ENCODE data around the gene ADAMTS3.

ADAMTS3 gene

GRCh38 chr4:72394012-72394663 is 174.9 kb downstream of the ADAMTS3 start:
- no peak for DNase-seq

DNA sequence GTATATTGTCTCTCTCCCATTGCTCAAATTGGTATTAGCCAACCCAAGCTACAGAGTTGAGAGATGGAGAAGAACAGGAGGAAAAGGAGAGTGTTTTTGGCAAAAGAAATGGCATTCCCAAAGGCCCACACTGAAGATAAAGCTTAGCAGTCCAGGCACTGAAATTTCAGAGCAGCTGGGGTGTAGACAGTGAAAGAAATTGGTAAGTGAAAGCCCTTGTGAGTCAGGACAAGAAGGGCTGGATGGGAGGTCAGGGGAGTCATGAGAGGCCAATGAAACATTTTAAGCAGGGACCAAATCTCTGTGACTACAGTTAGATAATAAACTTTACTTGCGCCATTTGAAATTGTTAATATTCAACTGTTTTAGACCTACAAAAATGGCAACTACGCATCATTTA is 177.7 kb downstream of the ADAMTS3 start:
- DNase-seq: no peak

DNA sequence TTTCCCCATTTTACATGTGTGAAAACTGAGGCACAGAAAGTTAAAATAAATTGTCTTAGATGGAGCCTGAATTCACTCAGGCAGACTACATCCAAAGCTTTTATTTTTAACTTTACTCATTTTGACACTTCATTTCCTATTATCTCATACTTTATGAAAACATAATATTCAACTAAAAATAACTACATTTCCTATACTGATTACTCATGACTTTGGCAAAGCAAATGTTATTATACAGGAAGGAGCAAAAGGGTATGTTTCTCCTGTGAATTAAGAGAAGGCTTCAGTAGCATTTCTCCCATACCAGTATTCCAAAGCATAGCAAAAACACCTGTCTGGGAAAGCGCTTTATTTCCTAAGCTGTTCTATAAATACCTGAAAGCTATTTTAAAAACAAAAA is 178.6 kb downstream of the ADAMTS3 start:
- DNase-seq: no peak

- DNase-seq: no peak
Observed at GRCh38 chr4:72388521-72388920, 180.5 kb downstream of the ADAMTS3 start.

DNA sequence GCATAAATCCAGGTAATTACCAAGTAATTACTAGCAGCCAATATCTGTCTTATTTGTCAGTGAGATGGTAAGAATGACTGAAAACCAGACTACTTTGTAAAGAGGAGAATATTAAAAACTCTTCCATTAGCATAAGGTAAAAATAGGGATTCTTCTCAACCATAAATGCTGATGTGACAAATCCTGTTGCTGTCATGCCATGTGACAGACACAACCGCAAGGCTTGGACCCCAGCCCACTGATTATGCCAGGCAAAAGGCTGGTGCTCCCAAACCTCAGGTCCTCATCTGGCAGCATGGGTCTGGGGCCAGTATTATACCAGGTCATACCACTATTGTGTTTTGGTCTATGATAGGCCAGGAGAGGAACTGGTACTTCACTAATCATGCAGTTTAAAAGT is 181.1 kb downstream of the ADAMTS3 start:
- no peak for DNase-seq

- DNase-seq: no peak
Observed at GRCh38 chr4:72383439-72383838, 185.6 kb downstream of the ADAMTS3 start.

DNA sequence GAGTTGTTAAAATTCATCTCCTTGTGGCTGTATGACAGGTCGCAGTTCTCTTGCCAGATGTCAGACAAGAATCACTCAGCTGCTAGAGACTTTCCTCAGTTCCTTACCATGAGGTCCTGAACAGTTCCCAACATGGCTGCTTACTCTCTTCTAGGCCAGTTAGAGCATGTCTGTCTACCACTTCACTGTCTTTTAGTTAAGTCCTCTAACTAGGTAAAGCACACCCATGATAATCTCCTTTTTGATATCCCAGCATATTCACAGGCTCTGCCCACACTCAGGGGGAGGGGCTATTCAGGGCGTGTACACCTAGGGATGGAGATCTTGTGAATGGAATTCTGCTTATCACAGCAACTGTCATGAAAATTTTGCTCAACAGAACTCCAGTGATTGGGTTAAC is 190.1 kb downstream of the ADAMTS3 start:
- peak; percentile 6 for DNase-seq

DNA sequence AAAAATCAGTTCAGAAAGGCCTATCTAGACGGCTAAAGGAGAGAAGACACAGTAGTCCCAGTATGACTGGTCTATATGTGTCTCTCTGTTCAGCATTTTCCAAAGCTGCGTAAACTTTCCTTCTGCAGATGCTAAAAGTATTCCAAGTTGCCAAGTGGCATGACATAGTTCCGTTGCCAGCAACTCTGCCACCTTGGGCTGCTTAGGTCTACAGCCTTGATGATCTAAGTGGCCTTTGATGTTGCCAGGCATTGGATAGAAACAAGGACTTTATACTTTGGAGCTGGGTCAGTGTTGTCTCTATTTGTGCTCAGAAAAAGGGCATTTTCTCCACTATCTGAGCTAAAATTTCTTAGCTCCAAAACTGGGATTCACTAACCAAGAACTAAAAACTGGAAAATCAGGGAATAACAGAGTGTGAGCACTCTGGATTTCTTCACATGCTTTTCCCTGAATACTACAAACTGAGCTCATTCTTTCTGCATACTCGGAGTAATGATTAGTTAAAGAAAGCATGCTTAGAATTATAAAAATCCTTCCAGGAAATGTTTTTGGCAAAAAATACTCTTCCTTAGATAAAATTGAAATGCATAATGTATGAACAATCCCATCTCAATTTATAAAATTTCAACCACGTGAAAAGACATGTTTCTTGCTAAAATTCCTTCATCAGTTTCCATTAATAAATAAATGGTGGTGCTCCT is 191.4 kb downstream of the ADAMTS3 start:
- no peak for DNase-seq

GRCh38 chr4:72376901-72377300 is 192.1 kb downstream of the ADAMTS3 start:
- no peak for DNase-seq

- no peak for DNase-seq
Observed at GRCh38 chr4:72375073-72375736, 193.8 kb downstream of the ADAMTS3 start.

- no peak for DNase-seq
Observed at GRCh38 chr4:72374159-72374558, 194.9 kb downstream of the ADAMTS3 start.

DNA sequence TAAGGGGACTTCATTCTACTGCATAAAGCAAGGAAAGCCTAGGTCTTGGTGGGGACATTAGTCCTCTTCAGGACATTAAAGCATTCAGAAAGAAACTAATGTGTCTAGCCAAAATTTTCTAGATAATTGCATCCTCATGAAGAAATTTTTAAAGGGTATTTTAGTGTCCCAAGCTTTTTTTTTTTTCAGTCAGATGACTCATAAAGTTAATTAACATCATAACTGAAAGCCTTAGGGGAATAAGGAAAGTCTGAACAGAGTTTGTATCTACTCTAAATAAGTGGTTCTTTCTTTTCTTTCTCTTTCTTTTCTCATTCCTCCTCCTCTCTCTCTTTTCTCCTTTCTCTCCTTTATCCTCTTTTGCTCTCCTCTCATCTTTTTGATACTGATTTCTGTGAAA is 202.4 kb downstream of the ADAMTS3 start:
- DNase-seq: no peak

GRCh38 chr4:72365981-72366380 is 203.0 kb downstream of the ADAMTS3 start:
- DNase-seq: no peak

DNA sequence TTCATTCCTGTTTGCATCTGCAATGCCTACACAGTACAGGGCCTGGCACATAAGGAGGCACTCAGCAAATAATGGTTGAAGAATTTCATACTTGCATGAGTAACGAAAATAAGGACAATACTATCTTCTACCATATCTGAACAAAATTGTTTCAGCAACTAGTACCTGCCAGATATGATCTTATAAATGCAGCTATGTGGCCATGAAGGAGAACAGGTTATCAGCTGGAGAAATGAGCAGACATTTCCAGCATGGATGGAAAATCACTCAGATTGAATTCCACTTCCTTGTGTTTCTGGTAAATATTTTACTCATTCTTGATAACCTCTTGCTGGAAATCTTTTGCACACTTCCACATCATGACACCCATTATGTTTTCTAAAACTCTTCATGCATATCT is 204.0 kb downstream of the ADAMTS3 start:
- DNase-seq: no peak

DNA sequence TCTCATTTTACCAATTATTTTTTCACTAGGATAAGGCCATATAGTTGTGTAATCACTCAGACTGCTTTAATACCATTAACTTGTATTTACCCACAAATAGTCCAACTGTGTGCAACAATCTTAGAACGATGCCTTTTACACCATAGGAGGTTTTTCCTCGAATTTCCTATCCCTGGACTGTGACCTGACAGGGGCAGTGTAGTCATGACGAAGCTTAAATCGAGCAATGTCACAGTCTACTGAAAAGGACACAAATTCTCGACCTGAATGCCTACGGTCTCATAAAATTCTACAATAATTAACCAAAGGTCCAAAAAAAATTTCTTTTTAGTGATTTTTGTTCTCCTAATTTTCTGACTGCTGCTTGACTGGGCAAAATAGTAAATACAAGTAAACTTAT is 208.9 kb downstream of the ADAMTS3 start:
- DNase-seq: no peak

DNA sequence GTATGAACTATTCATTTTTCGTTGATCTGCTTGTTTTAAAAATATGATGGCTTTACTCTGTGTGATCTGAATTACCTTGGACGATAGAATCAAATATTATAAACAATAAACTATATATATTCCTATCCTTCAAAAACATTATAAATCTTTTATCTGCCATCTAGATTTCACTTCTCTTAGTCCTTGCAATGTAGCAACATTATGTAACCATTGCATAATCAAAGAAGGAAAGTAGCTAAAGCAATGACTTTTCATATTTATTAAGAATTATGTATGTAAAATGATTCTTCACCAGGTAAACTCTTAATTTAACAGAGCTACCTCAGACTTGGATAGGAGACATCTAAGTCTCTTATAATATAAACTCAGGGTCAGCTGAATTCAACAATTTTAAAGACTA is 210.5 kb downstream of the ADAMTS3 start:
- DNase-seq: no peak

DNA sequence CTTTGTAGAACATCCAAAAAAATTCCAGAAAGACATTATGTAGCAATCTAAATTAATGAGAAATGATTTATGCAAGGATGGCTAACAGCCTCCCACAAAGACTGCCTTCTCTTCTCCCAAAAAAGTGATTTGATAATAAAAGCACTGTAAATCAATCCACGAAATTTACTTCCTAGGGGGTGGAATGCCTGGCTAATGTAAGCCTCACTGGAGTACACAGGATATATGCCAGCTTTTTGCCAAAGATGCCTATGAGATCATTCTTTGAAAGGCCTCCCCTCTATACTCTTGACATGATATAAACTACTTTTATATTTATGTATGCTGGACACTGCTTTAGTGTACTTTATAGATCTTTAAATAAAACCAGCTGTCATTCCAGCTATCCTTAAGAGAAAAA is 211.1 kb downstream of the ADAMTS3 start:
- DNase-seq: no peak

- no peak for DNase-seq
Observed at GRCh38 chr4:72352711-72353110, 216.3 kb downstream of the ADAMTS3 start.

DNA sequence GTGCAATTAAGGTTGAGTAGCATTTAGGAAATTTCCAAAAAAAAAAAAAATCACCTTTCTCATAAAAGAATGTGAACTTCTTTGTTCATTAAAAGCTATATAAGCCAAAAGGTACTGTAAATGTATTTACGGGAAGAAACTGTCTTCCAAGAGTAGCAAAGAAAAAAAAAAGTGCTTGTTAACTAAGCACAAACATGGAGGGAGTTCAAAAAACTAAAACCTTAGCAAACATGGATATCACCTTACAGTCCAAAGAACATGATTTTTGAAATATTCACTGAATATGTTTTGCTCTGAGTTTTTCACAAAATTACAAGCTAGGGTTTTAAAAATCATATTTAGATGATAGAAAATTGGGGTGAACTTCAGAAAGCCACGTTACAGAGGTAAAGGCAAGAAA is 217.5 kb downstream of the ADAMTS3 start:
- DNase-seq: no peak

DNA sequence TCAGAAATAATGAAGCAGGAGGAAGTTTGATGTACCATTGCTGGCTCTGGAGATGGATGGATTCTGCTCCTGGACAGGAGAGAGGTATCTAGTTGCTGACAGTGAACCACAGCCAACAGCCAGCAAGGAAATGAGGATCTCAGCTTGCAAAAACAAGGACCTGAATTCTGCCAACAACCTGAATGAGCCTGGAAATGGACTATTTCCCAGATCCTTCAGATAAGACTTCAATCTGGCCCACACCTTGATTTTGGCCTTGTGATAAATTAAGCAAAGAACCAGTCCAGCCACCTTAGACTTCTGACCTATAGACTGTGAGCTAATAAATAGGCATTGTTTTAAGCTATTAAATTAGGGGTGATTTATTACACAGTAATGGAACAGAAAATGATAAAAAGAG is 220.3 kb downstream of the ADAMTS3 start:
- DNase-seq: no peak

DNA sequence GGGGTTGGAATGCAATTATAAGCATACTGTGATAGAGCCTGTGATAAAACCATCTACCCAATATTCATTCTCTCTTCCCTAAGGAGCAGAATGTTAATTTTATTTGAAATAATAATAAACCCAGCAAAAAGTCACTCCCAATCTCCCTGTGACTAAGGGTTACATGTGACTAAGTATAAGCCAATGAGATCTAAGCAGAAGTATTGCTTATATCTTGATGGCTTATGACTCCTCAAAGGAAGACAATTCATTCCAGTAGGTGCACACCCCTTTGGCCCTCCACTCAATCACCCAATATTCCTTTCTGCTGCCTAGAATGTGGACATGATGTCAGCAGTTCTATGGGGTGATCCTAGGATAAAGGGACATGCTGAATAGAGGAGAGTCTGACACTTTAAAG is 224.6 kb downstream of the ADAMTS3 start:
- no peak for DNase-seq

GRCh38 chr4:72341432-72341820 is 227.6 kb downstream of the ADAMTS3 start:
- no peak for DNase-seq

- DNase-seq: no peak
Observed at GRCh38 chr4:72340803-72341431, 228.1 kb downstream of the ADAMTS3 start.

DNA sequence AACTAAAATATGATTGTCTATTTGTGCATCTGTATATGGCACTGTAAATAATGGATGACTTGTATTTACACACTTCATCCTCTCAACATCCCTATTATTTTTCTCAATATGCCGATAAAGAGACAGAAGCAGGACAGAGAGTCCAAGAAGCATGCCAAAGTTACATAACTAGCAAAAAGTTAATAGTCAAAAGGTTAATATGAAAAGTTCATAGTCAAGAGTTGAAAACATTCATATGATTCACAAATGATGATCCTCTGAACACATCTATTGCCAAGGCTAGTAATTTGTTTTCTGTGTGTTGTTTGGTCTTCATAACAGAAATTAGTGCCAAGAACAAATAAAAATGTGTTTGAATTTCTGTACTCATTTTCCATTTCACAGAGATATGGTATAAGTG is 231.0 kb downstream of the ADAMTS3 start:
- no peak for DNase-seq
